ENCODE results near the gene POLR3GL.
A peak's percentile ranks its signal among the peaks of the same experiment; 100 is the strongest.
"Not testable (repeated sequence)": the region's sequence is repeated elsewhere in the genome, so short reads cannot be mapped to it uniquely, and the experiment has no call there.

The POLR3GL gene, protein sequence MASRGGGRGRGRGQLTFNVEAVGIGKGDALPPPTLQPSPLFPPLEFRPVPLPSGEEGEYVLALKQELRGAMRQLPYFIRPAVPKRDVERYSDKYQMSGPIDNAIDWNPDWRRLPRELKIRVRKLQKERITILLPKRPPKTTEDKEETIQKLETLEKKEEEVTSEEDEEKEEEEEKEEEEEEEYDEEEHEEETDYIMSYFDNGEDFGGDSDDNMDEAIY

GRCh38 chr1:145964328-145965118, at the start of gene POLR3GL, which contains the start of gene ANKRD34A:
POLR3GL (plus strand) TSS chr1:145964690; CDS start chr1:145974866, 10,176 bp downstream.
ANKRD34A (minus strand) TSS chr1:145964575; CDS start chr1:145961759, 2,816 bp downstream.
- DNase-seq (ENCODE audit: low spot score), result peak; percentile 93

- no peak for DNase-seq (ENCODE audit: low spot score)
Observed at GRCh38 chr1:145916745-145917144, 47.7 kb upstream of the POLR3GL start.

GRCh38 chr1:145917595-145917994, 46.9 kb upstream of the POLR3GL start:
- no peak for DNase-seq (ENCODE audit: low spot score)

DNA sequence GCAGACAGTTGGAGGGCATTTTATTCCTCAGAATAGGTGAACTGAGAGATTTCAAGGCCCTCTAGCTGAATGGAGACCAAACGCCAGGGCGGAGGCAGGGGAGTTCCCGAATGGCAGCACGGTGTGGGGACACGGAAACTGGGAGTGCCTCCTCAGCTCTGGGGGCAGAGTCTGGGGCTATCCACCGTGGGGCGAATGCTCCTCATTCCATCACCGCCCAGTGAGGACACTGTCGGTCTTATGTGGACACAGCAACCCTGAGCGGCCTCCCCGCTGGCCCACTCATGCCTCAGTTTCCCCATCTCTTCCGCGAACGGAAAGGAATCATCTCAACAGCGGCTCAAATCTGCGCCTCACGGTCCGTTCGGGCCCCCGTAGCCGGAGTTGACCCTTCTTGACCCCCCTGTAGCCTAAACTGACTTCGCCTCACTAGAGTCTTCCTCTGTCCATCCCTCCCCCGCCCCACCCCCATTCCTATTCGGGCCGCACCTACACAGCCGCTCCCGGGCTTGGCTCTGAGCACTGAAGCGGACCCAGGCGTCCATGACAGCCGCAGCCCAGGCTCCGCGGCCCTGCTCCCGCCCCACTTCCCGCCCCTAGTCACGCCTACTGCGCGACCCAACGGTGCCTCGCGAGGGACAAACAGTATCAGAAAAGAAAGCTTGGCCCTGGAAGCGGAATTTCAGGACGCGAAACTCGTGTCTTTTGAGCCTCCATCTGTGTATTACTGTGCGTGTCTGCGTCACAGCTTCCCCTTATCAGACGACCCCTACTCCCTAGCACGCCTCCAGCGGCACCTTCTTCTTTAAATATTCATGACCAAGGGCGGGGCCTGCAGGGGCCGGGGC, 46.1 kb upstream of the POLR3GL start, which contains the start of gene PEX11B:
TSS of gene PEX11B (minus strand) at position 574 of the 848 bp plus-strand sequence. CDS start at position 545, 29 bp downstream.
- DNase-seq (ENCODE audit: low spot score), result peak; percentile 86

- peak; percentile 68 for DNase-seq (ENCODE audit: low spot score)
Observed at GRCh38 chr1:145918992-145919939, 45.2 kb upstream of the POLR3GL start.

DNA sequence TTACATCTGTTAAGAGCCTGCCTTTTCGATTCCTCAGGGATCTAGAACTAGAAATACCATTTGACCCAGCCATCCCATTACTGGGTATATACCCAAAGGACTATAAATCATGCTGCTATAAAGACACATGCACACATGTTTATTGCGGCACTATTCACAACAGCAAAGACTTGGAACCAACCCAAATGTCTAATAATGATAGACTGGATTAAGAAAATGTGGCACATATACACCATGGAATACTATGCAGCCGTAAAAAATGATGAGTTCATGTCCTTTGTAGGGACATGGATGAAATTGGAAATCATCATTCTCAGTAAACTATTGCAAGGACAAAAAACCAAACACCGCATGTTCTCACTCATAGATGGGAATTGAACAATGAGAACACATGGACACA, 44.2 kb upstream of the POLR3GL start:
- not testable (repeated sequence) for DNase-seq (ENCODE audit: low spot score)

GRCh38 chr1:145922266-145922665, 42.2 kb upstream of the POLR3GL start:
- no peak for DNase-seq (ENCODE audit: low spot score)

DNA sequence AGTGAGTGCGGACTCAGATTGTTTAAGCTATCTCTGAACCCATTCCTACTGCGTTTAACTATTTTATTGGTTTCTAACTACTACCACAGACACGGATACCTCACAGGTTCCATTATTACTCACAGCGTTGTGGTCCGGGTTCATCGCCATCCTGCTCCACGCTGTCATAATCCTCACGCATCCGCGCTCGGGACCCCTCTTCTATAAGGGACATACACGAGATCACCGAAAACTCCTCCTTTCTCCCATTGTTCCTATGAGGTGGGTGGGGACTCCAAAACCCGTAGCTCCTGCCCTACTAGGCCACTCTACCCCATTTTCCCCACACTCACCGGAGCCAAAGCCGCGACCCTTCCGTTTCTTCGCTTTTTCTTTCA, 37.8 kb upstream of the POLR3GL start:
- no peak for DNase-seq (ENCODE audit: low spot score)

GRCh38 chr1:145927063-145927886, 37.2 kb upstream of the POLR3GL start, which contains the start of gene RBM8A:
RBM8A (minus strand) TSS chr1:145927484; CDS start chr1:145927426, 58 bp downstream.
- DNase-seq (ENCODE audit: low spot score), result peak; percentile 99

GRCh38 chr1:145927916-145928643, 36.4 kb upstream of the POLR3GL start:
- no peak for DNase-seq (ENCODE audit: low spot score)

- not testable (repeated sequence) for DNase-seq (ENCODE audit: low spot score)
Observed at GRCh38 chr1:145932522-145933009, 31.9 kb upstream of the POLR3GL start.

GRCh38 chr1:145935708-145936107, 28.8 kb upstream of the POLR3GL start:
- no peak for DNase-seq (ENCODE audit: low spot score)

- no peak for DNase-seq (ENCODE audit: low spot score)
Observed at GRCh38 chr1:145936247-145936646, 28.2 kb upstream of the POLR3GL start.

DNA sequence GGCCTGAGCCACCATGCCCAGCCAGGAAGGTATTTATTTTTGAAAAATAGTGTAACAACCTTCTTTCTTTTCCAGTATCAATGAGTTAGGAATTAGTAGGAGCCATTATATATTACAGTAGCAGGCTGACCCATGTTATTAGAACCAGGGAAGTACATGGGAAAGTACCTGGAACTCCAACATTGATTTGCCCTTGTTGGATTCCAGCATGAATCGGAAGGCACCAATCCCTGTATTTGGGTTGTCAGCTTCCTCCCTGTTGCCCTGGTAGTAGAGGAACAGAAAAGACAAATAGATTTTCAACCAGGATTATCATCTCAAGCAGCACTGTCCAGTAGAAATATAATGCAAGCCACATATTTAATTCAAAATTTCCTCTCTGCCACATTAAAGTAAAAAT, 27.1 kb upstream of the POLR3GL start:
- DNase-seq (ENCODE audit: low spot score), result no peak

- no peak for DNase-seq (ENCODE audit: low spot score)
Observed at GRCh38 chr1:145942405-145942804, 22.1 kb upstream of the POLR3GL start.

DNA sequence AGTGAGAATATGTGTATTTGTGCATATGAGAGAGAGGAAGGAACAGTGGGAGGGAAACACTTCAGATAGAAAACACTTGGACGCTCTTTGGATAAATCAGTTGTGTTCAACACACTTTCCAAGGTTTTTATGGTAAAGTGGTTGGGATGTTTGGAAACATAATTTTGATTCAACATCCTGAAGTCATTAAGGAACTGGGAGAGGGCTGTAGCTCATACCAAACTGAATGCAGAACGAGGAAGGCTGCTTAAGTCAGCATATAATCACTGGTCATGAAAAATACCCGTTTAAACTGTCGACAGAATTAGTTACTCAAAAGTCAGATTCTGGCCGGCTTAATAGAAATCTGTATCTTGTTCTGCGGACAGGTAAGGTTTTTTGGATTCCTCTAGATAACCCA, 21.6 kb upstream of the POLR3GL start:
- DNase-seq (ENCODE audit: low spot score), result no peak

GRCh38 chr1:145944532-145944931, 20.0 kb upstream of the POLR3GL start:
- no peak for DNase-seq (ENCODE audit: low spot score)

DNA sequence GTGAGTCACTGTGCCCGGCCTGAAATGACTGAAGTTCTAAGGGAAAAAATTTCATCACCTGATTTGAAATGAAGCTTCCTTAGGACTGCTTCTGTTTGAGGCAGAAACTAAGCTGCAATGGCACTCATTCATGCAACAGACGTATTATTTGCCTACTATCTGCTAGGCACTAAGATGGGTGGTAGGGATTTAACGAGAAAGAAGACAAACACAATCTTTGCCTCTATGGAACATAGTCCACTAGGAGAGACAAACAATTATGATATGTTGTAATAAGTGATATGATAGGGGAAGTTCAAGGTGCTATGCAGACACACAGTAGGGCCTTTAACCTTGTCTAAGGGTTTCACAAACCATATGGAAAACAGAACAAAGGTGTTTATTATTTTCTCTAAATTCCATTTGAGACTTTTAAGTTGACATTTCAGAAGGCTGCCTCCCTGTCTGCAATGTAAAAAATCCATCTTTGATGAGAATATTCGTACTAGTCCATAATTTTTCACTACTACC, 18.0 kb upstream of the POLR3GL start:
- no peak for DNase-seq (ENCODE audit: low spot score)

GRCh38 chr1:145947551-145947950, 16.9 kb upstream of the POLR3GL start:
- DNase-seq (ENCODE audit: low spot score), result no peak

All from LoVo (cell line).